Neutrophil (primary cell): ENCODE measurements around the gene PDE4D.

Source experiments
- H3K27ac ChIP-seq: fragments of 200-600 bp; sonication (generic); 2 replicates; pipeline ENCODE4 v1.5.1; 2016; ENCODE audit warnings: mild to moderate bottlenecking, moderate library complexity
- H3K27me3 ChIP-seq: fragments of 200-600 bp; sonication (generic); 2 replicates; pipeline ENCODE4 v1.6.0; 2016; ENCODE audit warnings: mild to moderate bottlenecking
- H3K36me3 ChIP-seq: fragments of 200-600 bp; sonication (generic); 2 replicates; pipeline ENCODE4 v1.5.1; 2017
- H3K4me1 ChIP-seq, 2 experiments: fragments of 200-600 bp in 1 of 2; sonication (generic) in 1 of 2; 1 replicate in 1 of 2; 2 replicates in 1 of 2; pipeline versions ENCODE4 v1.5.1 to v1.6.1; 2013 to 2016; ENCODE audit warnings: low read depth in 1 of 2, low read length in 1 of 2, mild to moderate bottlenecking in 1 of 2, moderate library complexity in 1 of 2; ENCODE audit not compliant: control insufficient read depth in 1 of 2, insufficient read depth in 1 of 2
- H3K4me3 ChIP-seq, 2 experiments: fragments of 200-600 bp in 1 of 2; sonication (generic) in 1 of 2; 1 replicate in 1 of 2; 2 replicates in 1 of 2; pipeline ENCODE4 v1.5.1; 2013 to 2016; ENCODE audit warnings: low read depth in 1 of 2, low read length in 1 of 2, mild to moderate bottlenecking in 1 of 2, moderate library complexity in 1 of 2
- H3K9me3 ChIP-seq: fragments of 200-600 bp; sonication (generic); 2 replicates; pipeline ENCODE4 v1.5.1; 2016
- TF ChIP-seq, protein P1 (sequence below): fragments of 200-600 bp; sonication (generic); IDR thresholded peaks from 2 replicates; pipeline ENCODE4 v1.5.1; 2016; ENCODE audit warnings: antibody characterized with exemption

The PDE4D gene

DNA sequence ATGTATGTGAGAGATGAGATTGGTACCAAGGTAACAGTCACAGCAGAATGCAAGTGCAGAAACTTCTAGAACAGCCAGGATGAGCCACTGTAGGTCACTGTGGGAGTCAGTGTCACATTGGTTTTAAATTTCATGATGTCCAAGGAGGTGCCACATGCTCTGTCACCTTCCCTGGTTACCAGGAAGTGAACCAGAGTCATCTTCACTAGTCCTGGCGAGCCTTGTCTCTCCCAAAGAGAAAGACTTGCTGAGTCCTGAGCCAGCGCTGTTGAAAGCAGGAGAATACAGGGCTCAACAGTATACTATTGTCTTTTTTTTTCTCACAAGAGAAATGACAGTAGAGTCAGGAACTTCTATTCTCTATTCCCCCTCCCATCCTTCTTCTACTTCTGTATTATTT, 695.2 kb downstream of the PDE4D start:
- no peak overlapping the region for H3K27ac ChIP-seq
- TF ChIP-seq, protein P1, sequence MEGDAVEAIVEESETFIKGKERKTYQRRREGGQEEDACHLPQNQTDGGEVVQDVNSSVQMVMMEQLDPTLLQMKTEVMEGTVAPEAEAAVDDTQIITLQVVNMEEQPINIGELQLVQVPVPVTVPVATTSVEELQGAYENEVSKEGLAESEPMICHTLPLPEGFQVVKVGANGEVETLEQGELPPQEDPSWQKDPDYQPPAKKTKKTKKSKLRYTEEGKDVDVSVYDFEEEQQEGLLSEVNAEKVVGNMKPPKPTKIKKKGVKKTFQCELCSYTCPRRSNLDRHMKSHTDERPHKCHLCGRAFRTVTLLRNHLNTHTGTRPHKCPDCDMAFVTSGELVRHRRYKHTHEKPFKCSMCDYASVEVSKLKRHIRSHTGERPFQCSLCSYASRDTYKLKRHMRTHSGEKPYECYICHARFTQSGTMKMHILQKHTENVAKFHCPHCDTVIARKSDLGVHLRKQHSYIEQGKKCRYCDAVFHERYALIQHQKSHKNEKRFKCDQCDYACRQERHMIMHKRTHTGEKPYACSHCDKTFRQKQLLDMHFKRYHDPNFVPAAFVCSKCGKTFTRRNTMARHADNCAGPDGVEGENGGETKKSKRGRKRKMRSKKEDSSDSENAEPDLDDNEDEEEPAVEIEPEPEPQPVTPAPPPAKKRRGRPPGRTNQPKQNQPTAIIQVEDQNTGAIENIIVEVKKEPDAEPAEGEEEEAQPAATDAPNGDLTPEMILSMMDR = no peak
- no peak overlapping the region for H3K4me3 ChIP-seq
- no peaks in the 10 kb centered on the region for H3K9me3 ChIP-seq
- H3K4me1 ChIP-seq = peaks cover 10 to 12% of the 10 kb centered on the region in 2 experiments
- H3K36me3 ChIP-seq = no peaks in the 10 kb centered on the region
- no peaks in the 10 kb centered on the region for H3K27me3 ChIP-seq

DNA sequence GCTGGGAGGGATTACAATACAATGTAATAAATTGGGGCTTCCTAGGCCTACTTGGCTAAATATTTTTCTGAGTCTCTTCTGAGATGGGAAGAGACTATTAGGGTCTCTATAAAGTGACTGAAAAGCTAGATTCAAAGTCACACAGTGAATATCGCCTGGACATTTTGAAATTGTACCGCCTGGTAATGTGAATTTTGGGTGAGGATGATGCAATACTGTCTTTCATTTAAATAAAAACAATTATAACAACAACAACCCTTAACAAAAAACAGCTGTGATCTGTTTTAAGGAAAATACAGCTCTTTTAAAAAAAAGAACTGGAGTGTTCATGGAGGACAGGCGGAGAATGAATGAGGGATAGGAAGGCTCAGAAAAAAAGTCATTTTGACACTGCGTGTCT, 695.6 kb downstream of the PDE4D start:
- no peak overlapping the region for H3K27ac ChIP-seq
- no peaks in the 10 kb centered on the region for H3K27me3 ChIP-seq
- H3K4me3 ChIP-seq = no peak overlapping the region
- H3K4me1 ChIP-seq = peaks cover 10 to 12% of the 10 kb centered on the region in 2 experiments
- no peaks in the 10 kb centered on the region for H3K36me3 ChIP-seq
- TF ChIP-seq, protein P1 = no peak
- H3K9me3 ChIP-seq = no peaks in the 10 kb centered on the region

DNA sequence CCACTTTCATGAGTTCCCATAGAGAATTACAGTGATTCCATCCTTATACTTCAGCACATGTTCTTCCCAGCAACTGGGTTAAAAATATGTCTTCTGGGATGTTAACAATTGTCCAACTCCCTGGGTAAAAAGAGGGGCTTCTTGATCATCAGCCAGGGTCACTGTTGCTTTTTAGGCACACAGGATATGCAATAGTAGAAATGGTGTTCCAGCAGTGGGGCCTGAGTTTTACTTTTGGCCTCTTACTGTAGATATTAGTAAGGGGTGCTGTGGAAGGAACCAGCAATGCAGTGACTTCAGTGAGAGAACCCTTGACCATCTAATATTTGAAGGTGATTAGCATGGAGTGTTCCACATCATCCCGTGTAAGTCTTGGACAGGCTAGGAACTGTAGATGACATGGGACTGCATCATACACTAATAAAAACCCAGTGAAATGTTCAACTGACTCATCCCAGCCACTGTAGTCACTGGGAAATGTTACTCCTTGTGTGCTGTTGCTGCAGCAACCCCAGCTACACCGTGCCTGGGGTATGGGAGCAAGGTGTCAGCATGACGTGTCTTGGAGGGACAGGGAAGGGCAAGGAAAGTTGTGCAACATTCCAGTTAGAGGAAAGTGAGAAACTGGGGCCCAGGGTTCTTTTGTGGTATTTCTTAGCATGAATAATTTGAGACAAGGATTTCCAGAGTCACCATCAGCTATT, 699.8 kb downstream of the PDE4D start:
- H3K4me1 ChIP-seq = peaks cover 12% of the 10 kb centered on the region in 2 experiments
- H3K4me3 ChIP-seq = no peak overlapping the region
- no peak overlapping the region for H3K27ac ChIP-seq
- H3K36me3 ChIP-seq = no peaks in the 10 kb centered on the region
- H3K9me3 ChIP-seq = no peaks in the 10 kb centered on the region
- TF ChIP-seq, protein P1 = no peak
- H3K27me3 ChIP-seq = no peaks in the 10 kb centered on the region

DNA sequence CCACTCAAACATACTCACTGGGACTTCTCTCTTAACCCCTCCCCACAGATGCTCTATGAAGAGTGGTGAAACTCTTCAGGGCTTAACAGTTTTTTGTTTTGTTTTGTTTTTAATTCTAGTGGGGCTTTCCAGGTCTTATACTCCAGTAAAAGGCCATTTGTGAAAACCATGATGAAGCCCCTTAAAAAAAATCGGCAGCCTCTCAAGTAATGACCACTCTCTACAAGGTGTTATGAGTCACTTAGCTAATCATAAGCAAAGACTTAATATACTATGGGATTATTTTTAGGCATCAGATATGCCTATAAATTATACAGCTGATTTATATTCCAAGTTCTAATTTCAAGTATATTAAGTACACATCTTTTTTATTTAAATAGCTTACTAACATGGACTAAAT, 702.8 kb downstream of the PDE4D start:
- Histone ChIP-seq H3K27ac (no peak overlapping the region), H3K36me3 (no peaks in the 10 kb centered on the region), H3K4me3 (no peak overlapping the region), H3K4me1 (peaks cover 12 to 19% of the 10 kb centered on the region in 2 experiments), H3K9me3 (no peaks in the 10 kb centered on the region), H3K27me3 (no peaks in the 10 kb centered on the region)
- TF ChIP-seq, protein P1 = no peak

DNA sequence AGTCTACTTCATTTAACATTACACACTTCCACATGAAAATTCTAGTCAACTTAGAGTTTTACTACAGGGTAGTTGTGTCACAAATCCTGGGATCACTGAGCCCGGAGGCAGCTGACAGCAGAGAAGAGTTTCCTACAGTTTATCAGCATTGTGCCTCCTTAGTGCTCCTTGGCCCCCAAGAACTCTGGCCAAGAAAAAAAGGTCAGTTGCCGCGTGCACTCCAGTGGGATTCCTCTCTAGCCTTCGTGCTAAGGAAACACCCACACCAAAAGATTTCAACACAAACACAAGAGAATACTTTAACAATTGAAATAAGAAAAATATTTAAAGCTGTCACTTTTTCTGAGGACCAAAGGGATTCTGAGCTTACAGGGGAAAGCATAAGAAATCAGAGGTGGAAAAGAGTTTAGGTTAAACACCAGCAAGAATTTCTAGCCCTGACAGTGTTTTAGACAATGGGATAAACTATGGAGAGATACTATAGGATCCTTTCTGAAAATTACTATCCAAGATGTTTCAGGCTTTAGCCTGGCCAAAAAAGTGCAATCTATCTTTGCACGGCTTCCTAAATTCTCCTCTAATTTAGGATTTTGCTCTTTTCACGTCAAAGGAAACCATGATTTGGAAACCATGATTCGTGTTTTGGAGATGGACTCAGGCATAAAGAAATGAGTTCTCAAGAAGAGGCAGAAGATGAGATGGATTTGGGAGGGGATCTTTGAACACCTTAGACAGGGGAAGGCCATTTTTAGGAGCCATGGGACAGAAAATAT, 703.9 kb downstream of the PDE4D start:
- peaks cover 7% of the 10 kb centered on the region for H3K36me3 ChIP-seq
- H3K4me1 ChIP-seq = peaks cover 10 to 17% of the 10 kb centered on the region in 2 experiments
- H3K27ac ChIP-seq = no peak overlapping the region
- no peaks in the 10 kb centered on the region for H3K9me3 ChIP-seq
- no peaks in the 10 kb centered on the region for H3K27me3 ChIP-seq
- TF ChIP-seq, protein P1 = no peak
- H3K4me3 ChIP-seq = no peak overlapping the region
